ENCODE measurements around the gene TNNC1. TPM values are rescaled to one million over a fixed set of nuclear protein-coding genes. Genes with fewer than 3 reads are reported as not detected.

Gene TNNC1
- total RNA-seq, 2 experiments from 2014 or later = 5.3 to 6.6 TPM

DNA sequence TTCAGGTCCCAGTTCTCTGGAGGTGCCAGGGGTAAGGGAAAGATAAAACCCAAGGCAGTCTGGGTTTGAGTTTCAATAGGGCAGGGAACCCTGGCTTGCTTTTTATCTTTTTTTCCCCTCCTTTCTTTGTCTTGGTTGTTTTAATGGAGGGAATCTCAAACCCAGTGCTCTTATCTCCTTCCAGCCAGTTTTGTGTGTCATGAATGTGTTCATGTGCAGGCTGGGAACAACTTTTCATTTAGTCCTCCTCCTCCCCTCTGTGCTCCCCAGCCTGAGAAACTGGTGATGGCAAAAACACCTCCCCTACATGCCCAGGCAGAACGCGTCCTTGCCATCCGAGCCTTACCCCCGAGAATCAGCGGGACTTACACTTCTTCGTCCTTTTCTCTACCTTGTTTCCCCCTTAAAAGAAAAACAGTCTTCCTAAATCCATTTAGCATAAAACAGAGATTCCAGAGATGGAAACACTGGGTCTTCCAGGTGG, 19.8 kb downstream of the TNNC1 start:
- Histone ChIP-seq H3K27ac (ENCODE audit: low read depth in 1 of 2, low read length in 2 of 2) (no peak overlapping the region), H3K4me3 (ENCODE audit: low read length) (no peak overlapping the region), H3K27me3 (ENCODE audit: control insufficient read depth in 1 of 2, insufficient read depth in 2 of 2, low read length in 2 of 2) (no peaks in the 10 kb centered on the region), H3K36me3 (ENCODE audit: insufficient read depth, low read length) (no peaks in the 10 kb centered on the region), H3K4me1 (ENCODE audit: insufficient read depth, low read length) (peaks cover 8% of the 10 kb centered on the region), H3K9me3 (ENCODE audit: control insufficient read depth in 1 of 2, insufficient read depth in 1 of 2, low read length in 2 of 2) (no peaks in the 10 kb centered on the region)
- H3K36me3 Mint-ChIP-seq (ENCODE audit: low read depth) = no peaks in the 10 kb centered on the region
- intact Hi-C loops (cut with DNase I, micrococcal nuclease) = no loop called here
- TF ChIP-seq, protein P1, sequence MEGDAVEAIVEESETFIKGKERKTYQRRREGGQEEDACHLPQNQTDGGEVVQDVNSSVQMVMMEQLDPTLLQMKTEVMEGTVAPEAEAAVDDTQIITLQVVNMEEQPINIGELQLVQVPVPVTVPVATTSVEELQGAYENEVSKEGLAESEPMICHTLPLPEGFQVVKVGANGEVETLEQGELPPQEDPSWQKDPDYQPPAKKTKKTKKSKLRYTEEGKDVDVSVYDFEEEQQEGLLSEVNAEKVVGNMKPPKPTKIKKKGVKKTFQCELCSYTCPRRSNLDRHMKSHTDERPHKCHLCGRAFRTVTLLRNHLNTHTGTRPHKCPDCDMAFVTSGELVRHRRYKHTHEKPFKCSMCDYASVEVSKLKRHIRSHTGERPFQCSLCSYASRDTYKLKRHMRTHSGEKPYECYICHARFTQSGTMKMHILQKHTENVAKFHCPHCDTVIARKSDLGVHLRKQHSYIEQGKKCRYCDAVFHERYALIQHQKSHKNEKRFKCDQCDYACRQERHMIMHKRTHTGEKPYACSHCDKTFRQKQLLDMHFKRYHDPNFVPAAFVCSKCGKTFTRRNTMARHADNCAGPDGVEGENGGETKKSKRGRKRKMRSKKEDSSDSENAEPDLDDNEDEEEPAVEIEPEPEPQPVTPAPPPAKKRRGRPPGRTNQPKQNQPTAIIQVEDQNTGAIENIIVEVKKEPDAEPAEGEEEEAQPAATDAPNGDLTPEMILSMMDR (IDR thresholded peaks at IDR 0.05) = no peak
- ATAC-seq (ENCODE audit: poor library complexity) (no peak), DNase-seq (no peak)
- H3K9me3 Mint-ChIP-seq = no peaks in the 10 kb centered on the region
- no peak overlapping the region for H3K4me3 Mint-ChIP-seq
- POLR2A ChIA-PET = interaction anchor here (1.0 kb wide), 1 partner anchor 10 kb away, joined by 3 read pairs; no protein-coding TSS in a partner anchor
- CTCF ChIA-PET = no interaction called here
- no peaks in the 10 kb centered on the region for H3K27me3 Mint-ChIP-seq
- no peaks in the 10 kb centered on the region for H3K4me1 Mint-ChIP-seq (ENCODE audit: low read depth)
- H3K27ac Mint-ChIP-seq = no peak overlapping the region

DNA sequence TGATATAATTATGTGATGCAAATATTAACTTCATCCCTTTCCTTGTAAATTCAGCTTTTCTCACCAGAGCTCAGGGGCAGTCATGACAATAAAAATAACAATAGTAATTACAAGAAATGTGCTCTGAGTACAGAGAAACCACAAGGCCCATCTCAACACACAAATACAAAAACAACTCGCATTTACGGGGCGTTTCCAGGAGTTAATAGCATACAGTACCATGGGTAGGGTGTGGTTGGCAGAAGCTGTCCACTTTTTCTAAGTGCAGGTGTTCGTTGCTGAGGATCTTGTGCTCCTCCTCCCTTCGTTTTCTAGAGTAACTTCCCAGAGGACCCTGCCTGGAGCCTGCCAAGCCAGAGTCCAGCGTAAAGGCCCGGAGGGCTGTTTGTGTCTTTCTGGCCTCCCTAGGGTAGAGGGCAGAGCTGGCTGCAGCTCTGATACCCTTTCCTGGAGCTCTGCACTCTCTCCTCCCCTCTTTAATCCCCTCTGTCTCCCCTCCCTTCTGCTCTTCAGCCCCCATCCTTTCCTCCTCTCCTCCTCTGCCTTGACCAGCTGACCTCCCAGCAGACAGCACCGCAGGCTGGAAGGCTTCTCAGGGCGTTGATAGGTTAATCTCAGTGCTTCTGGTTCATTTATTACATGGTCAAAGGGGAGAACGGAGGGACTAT, 20.4 kb downstream of the TNNC1 start:
- TF ChIP-seq, protein P1 (IDR thresholded peaks at IDR 0.05) = no peak
- ATAC-seq (ENCODE audit: poor library complexity) (peak; percentile 29), DNase-seq (no peak)
- no peaks in the 10 kb centered on the region for H3K9me3 Mint-ChIP-seq
- H3K36me3 Mint-ChIP-seq (ENCODE audit: low read depth) = no peaks in the 10 kb centered on the region
- H3K27me3 Mint-ChIP-seq = no peaks in the 10 kb centered on the region
- no peaks in the 10 kb centered on the region for H3K36me3 ChIP-seq (ENCODE audit: insufficient read depth, low read length)
- H3K27me3 ChIP-seq (ENCODE audit: control insufficient read depth in 1 of 2, insufficient read depth in 2 of 2, low read length in 2 of 2) = no peaks in the 10 kb centered on the region
- H3K4me1 Mint-ChIP-seq (ENCODE audit: low read depth) = no peaks in the 10 kb centered on the region
- H3K4me3 ChIP-seq (ENCODE audit: low read length) = no peak overlapping the region
- peaks cover 8% of the 10 kb centered on the region for H3K4me1 ChIP-seq (ENCODE audit: insufficient read depth, low read length)
- H3K27ac Mint-ChIP-seq = no peak overlapping the region
- no peak overlapping the region for H3K27ac ChIP-seq (ENCODE audit: low read depth in 1 of 2, low read length in 2 of 2)
- H3K4me3 Mint-ChIP-seq = no peak overlapping the region
- intact Hi-C loops (cut with DNase I, micrococcal nuclease) = no loop called here
- ChIA-PET POLR2A (interaction anchor here (1.4 kb wide), 1 partner anchor 21 kb away, joined by 8 read pairs; no protein-coding TSS in a partner anchor), CTCF (interaction anchor here (1.0 kb wide), 1 partner anchor 213 kb away, joined by 3 read pairs; no protein-coding TSS in a partner anchor)
- H3K9me3 ChIP-seq (ENCODE audit: control insufficient read depth in 1 of 2, insufficient read depth in 1 of 2, low read length in 2 of 2) = no peaks in the 10 kb centered on the region

DNA sequence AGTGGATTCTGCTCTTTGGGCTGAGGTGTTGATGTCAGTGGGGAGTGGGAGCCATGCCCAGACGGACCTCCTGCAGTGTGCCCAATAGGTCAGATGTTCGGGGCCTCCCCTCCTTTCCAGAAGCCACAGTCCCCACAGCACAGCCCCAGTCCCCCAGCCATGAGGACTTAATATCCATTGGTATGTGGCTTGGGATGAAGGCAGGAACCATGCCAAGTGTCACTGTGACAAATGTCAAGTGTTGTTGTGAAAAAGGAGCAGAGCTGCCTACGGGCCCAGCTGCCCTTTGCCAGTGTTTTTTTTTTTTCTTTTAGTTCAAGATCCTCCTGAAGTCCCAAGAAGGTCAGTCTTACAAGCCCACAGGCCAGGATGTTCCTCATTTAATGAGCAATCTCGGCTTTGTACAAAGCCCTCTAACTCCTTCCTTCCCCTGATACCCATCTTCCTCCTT, 21.1 kb downstream of the TNNC1 start:
- no peak overlapping the region for H3K27ac ChIP-seq (ENCODE audit: low read depth in 1 of 2, low read length in 2 of 2)

More for the DNA sequence above, 21.1 kb downstream of the TNNC1 start:
- Mint-ChIP-seq H3K27me3 (no peaks in the 10 kb centered on the region), H3K36me3 (ENCODE audit: low read depth) (no peaks in the 10 kb centered on the region), H3K4me1 (ENCODE audit: low read depth) (no peaks in the 10 kb centered on the region), H3K27ac (no peak overlapping the region), H3K9me3 (no peaks in the 10 kb centered on the region), H3K4me3 (no peak overlapping the region)
- ChIA-PET CTCF (interaction anchor here (1.0 kb wide), 1 partner anchor 212 kb away, joined by 3 read pairs; no protein-coding TSS in a partner anchor), POLR2A (interaction anchor here (1.4 kb wide), 1 partner anchor 21 kb away, joined by 8 read pairs; no protein-coding TSS in a partner anchor)
- H3K4me3 ChIP-seq (ENCODE audit: low read length) = no peak overlapping the region
- no peak for ATAC-seq (ENCODE audit: poor library complexity)
- H3K4me1 ChIP-seq (ENCODE audit: insufficient read depth, low read length) = peaks cover 8% of the 10 kb centered on the region
- no peaks in the 10 kb centered on the region for H3K9me3 ChIP-seq (ENCODE audit: control insufficient read depth in 1 of 2, insufficient read depth in 1 of 2, low read length in 2 of 2)
- no peaks in the 10 kb centered on the region for H3K27me3 ChIP-seq (ENCODE audit: control insufficient read depth in 1 of 2, insufficient read depth in 2 of 2, low read length in 2 of 2)
- TF ChIP-seq, protein P1 (IDR thresholded peaks at IDR 0.05) = no peak
- intact Hi-C loops (cut with DNase I, micrococcal nuclease) = no loop called here
- DNase-seq = no peak
- H3K36me3 ChIP-seq (ENCODE audit: insufficient read depth, low read length) = no peaks in the 10 kb centered on the region

Measured in CD4-positive, alpha-beta T cell (primary cell).